Forelimb muscle (tissue), 1 donor: ENCODE results near the gene GABARAPL1. TPM values are rescaled to one million over a fixed set of nuclear protein-coding genes. Genes with fewer than 3 reads are reported as not detected.
A peak's percentile ranks its signal among the peaks of the same experiment; 100 is the strongest.
"Not testable (repeated sequence)": the region's sequence is repeated elsewhere in the genome, so short reads cannot be mapped to it uniquely, and the experiment has no call there.

Source experiments
- DNase-seq: peaks from one replicate; pipeline ENCODE4 v3.0.0-alpha.2; 2013; ENCODE audit warnings: low read depth
- polyA plus RNA-seq: library from polyadenylated mRNA; unstranded; fragments of 120-200 nt; gene quantifications from one replicate; pipeline ENCODE4 v1.2.1, GENCODE V29; 2013; ENCODE audit not compliant: insufficient read length

The GABARAPL1 gene
- polyA plus RNA-seq, 1 donor: 22.2 TPM

GRCh38 chr12:10197879-10198278 is 14.8 kb upstream of the GABARAPL1 start:
- DNase-seq: no peak

- not testable (repeated sequence) for DNase-seq
These were observed 8.2 kb upstream of the GABARAPL1 start for GRCh38 chr12:10204495-10204894.

DNA sequence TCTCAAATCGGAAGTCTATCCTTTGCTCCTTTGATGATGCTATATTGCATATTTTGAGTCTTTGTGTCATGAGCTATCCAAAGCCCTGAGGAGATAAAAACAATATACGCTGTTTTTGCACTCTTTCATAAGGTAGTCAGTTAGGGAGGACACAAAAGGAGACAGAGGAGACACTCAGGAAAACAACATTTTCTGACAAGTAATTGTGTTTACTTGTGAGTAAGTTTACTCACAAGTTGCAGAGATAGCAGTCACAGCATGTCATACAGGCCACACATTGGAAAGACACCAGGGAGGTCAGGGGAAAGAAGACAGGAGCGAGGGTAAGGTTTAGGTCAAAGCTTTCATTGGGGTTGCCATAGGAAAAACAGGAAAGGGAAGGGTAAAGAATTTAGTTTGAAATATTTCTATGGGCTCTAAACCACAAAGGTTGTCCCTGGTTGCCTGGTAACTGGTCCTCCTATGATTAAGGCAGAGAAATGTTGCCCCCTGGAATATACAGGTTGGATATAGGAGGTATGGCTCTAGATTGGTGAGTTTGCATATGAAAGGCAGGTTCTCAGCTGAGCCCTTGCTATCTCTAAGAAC is 7.4 kb upstream of the GABARAPL1 start:
- no peak for DNase-seq

- no peak for DNase-seq
These were observed 5.5 kb upstream of the GABARAPL1 start for GRCh38 chr12:10207136-10207535.

DNA sequence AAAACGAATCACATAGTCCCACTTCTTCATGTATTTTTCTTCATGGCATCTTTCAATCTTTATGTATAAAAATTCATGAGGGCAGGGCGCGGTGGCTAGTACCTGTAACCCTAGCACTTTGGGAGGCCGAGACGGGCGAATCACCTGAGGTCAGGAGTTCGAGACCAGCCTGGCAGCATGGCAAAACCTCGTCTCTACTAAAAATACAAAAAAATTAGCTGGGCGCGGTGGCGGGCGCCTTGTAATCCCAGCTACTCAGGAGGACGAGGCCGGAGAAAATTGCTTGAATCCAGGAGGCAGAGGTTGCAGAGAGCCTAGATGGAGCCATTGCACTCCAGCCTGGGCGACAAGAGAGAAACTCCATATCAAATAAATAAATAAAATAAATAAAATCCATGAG is 2.5 kb upstream of the GABARAPL1 start:
- DNase-seq: no peak

- no peak for DNase-seq
These were observed 1.4 kb upstream of the GABARAPL1 start for GRCh38 chr12:10211101-10211939.

DNA sequence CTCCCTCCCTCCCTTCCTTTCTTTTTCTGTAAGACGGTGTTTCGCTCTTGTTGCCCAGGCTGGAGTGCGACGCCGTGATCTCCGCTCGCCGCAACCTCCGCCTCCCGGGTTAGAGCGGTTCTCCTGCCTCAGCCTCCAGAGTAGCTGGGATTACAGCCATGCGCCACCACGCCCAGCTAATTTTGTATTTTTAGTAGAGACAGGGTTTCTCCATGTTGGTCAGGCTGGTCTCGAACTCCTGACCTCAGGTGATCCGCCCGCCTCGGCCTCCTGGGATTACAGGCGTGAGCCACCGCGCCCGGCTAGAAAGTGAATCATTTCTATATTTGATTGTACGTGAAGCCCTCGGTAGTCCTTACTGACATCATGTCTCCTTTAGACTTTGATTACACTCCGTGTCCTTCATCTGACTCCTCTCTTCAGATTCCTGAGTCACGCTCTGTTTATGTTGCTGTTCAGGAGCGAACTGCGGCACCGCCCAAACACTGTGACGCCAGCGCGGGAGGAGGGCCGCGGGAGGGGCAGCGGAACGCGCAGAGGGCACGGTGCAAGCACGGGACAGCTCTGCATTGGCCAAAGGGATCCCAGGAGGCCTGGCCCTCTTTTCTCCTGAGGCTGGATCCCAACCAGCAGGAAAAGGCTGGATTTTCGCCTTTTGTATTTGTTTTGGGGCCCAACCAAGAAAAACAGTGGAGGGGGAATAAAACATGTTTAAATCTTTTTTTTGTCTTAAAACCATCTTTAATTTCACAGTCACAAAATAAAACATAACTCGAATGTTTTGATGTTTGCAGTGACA is 538 bp upstream of the GABARAPL1 start:
- DNase-seq: peak; percentile 83

DNA sequence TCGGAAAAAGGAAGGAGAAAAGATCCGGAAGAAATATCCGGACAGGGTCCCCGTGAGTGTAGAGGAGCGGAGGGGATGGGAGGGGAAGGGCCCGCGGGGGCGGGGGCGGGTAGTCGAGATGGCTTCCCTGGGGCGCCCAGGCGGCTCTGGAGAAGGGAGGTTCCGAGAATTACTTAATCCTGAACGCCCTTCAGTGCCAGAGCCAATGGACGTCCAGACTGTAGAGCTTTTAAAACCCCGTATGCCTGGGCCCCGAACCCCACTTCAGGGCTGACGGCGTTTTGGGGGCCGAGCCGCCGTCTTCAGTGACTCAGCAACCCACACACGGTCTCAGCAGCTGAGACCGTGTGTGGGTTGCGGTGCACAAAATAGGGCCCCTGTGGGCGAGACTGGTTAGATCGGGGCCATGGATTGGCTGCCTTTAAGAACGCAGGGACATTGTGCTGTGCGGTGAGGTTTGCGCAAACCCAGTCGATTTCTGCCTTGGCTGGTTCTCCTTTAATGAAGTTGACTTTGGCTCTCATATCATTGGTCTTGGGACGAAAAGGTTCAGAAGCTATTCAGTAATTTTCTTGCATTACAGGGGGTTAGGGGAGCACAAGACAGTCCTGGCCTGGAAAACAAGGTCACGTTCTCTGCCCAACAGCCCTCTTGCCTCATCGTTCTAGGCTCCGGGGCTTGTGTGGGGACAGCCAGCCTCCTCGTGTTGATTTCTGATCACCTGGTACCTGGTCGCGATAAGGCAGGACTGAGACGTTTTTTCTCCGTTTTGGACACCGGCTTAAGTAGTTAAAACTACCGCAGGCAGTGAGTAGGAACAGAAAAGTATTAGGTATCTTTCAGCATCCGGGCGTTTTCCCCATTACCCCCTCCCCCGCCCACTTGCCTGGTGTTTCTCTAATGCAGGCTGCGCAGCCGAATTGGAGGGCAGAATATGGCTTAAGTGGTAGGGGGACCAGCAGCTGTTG is 775 bp downstream of the GABARAPL1 start:
- DNase-seq: peak; percentile 35

GRCh38 chr12:10214136-10214894 is 1.6 kb downstream of the GABARAPL1 start:
- DNase-seq: no peak

DNA sequence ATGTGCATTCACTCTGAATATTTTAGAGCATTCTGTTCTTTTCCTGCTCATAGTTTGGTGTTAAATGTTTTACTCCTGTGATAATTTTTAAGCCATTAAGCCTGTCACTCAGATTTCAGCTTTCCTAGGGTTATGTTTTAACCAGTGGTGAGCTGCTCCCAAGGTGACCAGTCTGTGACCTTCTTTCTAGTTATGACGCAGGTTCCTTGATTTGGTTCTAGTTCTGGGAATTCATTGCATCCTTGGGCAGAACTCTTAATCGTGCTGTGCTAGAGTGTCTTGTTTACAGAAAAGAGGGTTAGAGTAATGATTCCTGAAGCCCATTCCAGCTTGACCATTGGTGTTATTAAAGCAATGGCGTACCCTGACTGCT is 2.2 kb downstream of the GABARAPL1 start:
- DNase-seq: no peak

- DNase-seq: no peak
These were observed 2.8 kb downstream of the GABARAPL1 start for GRCh38 chr12:10215436-10215835.

GRCh38 chr12:10215946-10216345 is 3.3 kb downstream of the GABARAPL1 start:
- not testable (repeated sequence) for DNase-seq

GRCh38 chr12:10218021-10218420 is 5.3 kb downstream of the GABARAPL1 start:
- no peak for DNase-seq

DNA sequence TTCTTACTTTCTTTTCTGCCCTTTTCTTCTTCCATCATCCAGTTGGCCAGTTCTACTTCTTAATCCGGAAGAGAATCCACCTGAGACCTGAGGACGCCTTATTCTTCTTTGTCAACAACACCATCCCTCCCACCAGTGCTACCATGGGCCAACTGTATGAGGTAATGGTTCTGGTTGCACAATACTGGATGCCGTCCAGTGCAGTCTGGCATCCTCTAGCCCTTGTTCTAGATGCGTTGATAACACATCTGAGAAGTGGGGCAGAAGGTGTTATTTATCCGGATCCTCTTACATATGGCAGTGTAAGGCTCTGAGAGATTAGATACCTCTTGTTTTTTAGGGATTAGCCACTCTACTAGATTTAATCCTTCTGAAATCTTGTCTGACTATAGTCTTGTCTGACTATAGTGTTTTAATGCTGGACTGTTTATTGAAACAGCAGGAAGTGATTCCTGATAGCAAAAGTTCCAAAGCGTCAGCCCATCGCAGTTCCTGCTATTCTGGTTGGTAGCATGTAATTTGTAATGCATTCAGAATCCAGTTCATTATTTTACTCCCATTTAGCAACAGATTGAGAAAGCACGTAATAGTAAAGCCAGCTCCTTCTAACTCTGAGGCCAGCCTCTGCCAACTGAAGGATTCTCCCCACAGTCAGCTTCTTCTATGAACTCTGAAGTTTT is 7.9 kb downstream of the GABARAPL1 start:
- DNase-seq: no peak

DNA sequence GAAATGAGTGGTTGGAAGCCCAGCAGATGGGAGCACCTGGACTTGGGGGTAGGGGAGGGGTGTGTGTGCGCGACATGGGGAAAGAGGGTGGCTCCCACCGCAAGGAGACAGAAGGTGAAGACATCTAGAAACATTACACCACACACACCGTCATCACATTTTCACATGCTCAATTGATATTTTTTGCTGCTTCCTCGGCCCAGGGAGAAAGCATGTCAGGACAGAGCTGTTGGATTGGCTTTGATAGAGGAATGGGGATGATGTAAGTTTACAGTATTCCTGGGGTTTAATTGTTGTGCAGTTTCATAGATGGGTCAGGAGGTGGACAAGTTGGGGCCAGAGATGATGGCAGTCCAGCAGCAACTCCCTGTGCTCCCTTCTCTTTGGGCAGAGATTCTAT is 9.2 kb downstream of the GABARAPL1 start:
- DNase-seq: no peak

- no peak for DNase-seq
These were observed 10.5 kb downstream of the GABARAPL1 start for GRCh38 chr12:10223208-10223607.

DNA sequence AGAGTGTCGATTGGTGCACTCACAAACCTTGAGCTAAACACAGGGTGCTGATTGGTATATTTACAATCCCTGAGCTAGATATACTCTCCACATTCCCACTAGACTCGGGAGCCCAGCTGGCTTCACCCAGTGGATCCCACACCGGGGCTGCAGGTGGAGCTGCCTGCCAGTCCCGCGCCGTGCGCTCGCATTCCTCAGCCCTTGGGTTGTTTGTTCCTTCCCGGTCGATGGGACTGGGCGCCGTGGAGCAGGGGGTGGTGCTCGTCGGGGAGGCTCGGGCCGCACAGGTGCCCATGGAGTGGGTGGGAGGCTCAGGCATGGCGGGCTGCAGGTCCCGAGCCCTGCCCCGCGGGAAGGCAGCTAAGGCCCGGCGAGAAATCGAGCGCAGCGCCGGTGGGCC is 12.7 kb downstream of the GABARAPL1 start:
- DNase-seq: not testable (repeated sequence)

DNA sequence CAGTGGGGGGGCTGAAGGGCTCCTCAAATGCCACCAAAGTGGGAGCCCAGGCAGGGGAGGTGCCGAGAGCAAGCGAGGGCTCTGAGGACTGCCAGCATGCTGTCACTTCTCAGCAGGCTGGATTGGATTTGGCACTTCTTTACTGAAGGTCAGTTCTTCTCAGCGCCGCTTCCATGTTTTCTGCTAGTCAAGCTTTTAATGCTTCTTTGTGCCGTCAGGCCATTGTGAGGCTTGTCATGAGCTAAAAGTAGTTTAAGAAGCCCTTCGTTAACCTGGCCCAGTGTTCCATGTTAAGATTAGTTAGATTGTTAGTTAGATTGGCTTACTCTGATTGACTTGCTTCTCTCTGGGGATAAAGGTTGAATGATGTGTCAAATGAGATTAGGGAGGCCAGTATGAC is 13.4 kb downstream of the GABARAPL1 start:
- no peak for DNase-seq

- no peak for DNase-seq
These were observed 14.1 kb downstream of the GABARAPL1 start for GRCh38 chr12:10226731-10227130.

GRCh38 chr12:10227648-10228047 is 15.0 kb downstream of the GABARAPL1 start:
- no peak for DNase-seq
